Right lobe of liver (tissue), 6 donors: ENCODE measurements around the gene CDRT4. TPM values are rescaled to one million over a fixed set of nuclear protein-coding genes. Genes with fewer than 3 reads are reported as not detected.

Source experiments
- ATAC-seq, 4 donors: fragments of 200-7000 bp; cut with Tn5 transposase; one replicate each; pipeline ENCODE4 v1.9.1; 2020; ENCODE audit warnings: mild to moderate bottlenecking in 4 of 4, moderate library complexity in 4 of 4
- DNase-seq, 3 donors: peaks; one replicate each; pipeline ENCODE4 v3.0.0-alpha.2; 2020
- H3K27ac ChIP-seq, 3 donors: fragments of 200-600 bp; one replicate each; pipeline ENCODE4 v1.8.0; 2022
- H3K27me3 ChIP-seq, 2 donors: fragments of 200-600 bp; one replicate each; pipeline ENCODE4 v1.8.0; 2022
- H3K36me3 ChIP-seq, 4 donors: fragments of 200-600 bp; sonication (generic) in 1 of 4; one replicate each; pipeline versions ENCODE4 v1.5.1 to v1.8.0; 2017 to 2022; ENCODE audit warnings: control low read depth in 1 of 4
- H3K4me1 ChIP-seq, 4 donors: fragments of 200-600 bp; sonication (generic) in 1 of 4; one replicate each; pipeline versions ENCODE4 v1.5.1 to v1.8.0; 2017 to 2022; ENCODE audit warnings: control low read depth in 1 of 4
- H3K4me3 ChIP-seq, 3 donors: fragments of 200-600 bp; one replicate each; pipeline ENCODE4 v1.8.0; 2022
- H3K9me3 ChIP-seq, 4 donors: fragments of 200-600 bp; sonication (generic) in 1 of 4; one replicate each; pipeline versions ENCODE4 v1.5.1 to v1.8.0; 2017 to 2022; ENCODE audit warnings: control low read depth in 1 of 4
- POLR2A ChIP-seq: fragments of 450-650 bp; IDR thresholded peaks from one replicate; pipeline ENCODE4 v1.6.1; 2017; ENCODE audit warnings: antibody characterized with exemption, mild to moderate bottlenecking
- WGBS: methylation state at CpG from one replicate; pipeline ENCODE4 v1.1.6; 2018; ENCODE audit warnings: low coverage, low lambda C conversion rate; ENCODE audit not compliant: insufficient coverage; ENCODE audit errors: missing lambda C conversion rate; 5-methylcytosine and 5-hydroxymethylcytosine counted together
- intact Hi-C, 2 donors: fragments of 100-400 bp; cut with DNase I; formaldehyde crosslinking; loops; one replicate each; pipeline versions ENCODE4 v1.11.2 to v1.14.1; 2022
- total RNA-seq, 6 experiments: library from RNA; depleted of rRNA in 2 of 6; stranded (reverse); fragments of >200 nt in 2 of 6; fragmentation: NEBNext Ultra II Directional in 3 of 6; extraction: Animal tissue kit (Norgen Biotek cat#: 25700) in 3 of 6; gene quantifications; one replicate each; pipeline versions ENCODE4 v1.1.0 to v1.2.4, GENCODE V29; 2016 to 2023
- TF ChIP-seq, protein P1 (sequence below), 4 donors: fragments of 200-600 bp in 3 of 4; fragments of 450-650 bp in 1 of 4; IDR thresholded peaks; one replicate each; pipeline versions ENCODE4 v1.5.1 to v1.8.0; 2016 to 2022; ENCODE audit warnings: antibody characterized with exemption in 4 of 4, mild to moderate bottlenecking in 2 of 4
- donor health status: DM: no; HTN: yes; CAD: no.
- donor health status: DM: no; HTN: no; CAD: no.
- donor health status: DM: no; HTN: no; CAD: no.
- donor health status: DM: no; HTN: yes; CAD: no.
- donor health status: DM: no; HTN: yes; CAD: no.

The CDRT4 gene
- total RNA-seq, 6 experiments from 2014 or later = 0.43 to 3.3 (median 1.3) TPM

- intact Hi-C loops = no loop called here
- no peak for TF ChIP-seq POLR2A
- TF ChIP-seq, protein P1, sequence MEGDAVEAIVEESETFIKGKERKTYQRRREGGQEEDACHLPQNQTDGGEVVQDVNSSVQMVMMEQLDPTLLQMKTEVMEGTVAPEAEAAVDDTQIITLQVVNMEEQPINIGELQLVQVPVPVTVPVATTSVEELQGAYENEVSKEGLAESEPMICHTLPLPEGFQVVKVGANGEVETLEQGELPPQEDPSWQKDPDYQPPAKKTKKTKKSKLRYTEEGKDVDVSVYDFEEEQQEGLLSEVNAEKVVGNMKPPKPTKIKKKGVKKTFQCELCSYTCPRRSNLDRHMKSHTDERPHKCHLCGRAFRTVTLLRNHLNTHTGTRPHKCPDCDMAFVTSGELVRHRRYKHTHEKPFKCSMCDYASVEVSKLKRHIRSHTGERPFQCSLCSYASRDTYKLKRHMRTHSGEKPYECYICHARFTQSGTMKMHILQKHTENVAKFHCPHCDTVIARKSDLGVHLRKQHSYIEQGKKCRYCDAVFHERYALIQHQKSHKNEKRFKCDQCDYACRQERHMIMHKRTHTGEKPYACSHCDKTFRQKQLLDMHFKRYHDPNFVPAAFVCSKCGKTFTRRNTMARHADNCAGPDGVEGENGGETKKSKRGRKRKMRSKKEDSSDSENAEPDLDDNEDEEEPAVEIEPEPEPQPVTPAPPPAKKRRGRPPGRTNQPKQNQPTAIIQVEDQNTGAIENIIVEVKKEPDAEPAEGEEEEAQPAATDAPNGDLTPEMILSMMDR (IDR thresholded peaks at IDR 0.05) = no peak
- no peaks in the 10 kb centered on the region for H3K9me3 ChIP-seq
Measured at GRCh38 chr17:15397620-15398019, 69.8 kb downstream of the CDRT4 start.

GRCh38 chr17:15395091-15395490, 72.3 kb downstream of the CDRT4 start:
- WGBS = 0% methylated on average over 1 of the region's 4 CpGs
- intact Hi-C loops = no loop called here
- DNase-seq (no peak), ATAC-seq (no peak)
- no peak for TF ChIP-seq POLR2A
- TF ChIP-seq, protein P1 (IDR thresholded peaks at IDR 0.05) = no peak
- H3K4me1 ChIP-seq = no peaks in the 10 kb centered on the region
- no peaks in the 10 kb centered on the region for H3K9me3 ChIP-seq
- no peaks in the 10 kb centered on the region for H3K36me3 ChIP-seq
- no peak overlapping the region for H3K4me3 ChIP-seq
- H3K27me3 ChIP-seq = no peaks in the 10 kb centered on the region
- H3K27ac ChIP-seq = no peak overlapping the region

More at GRCh38 chr17:15397620-15398019, 69.8 kb downstream of the CDRT4 start:
- ATAC-seq = no peak
- H3K27me3 ChIP-seq = no peaks in the 10 kb centered on the region
- H3K4me3 ChIP-seq = no peak overlapping the region
- H3K36me3 ChIP-seq = no peaks in the 10 kb centered on the region
- H3K4me1 ChIP-seq = no peaks in the 10 kb centered on the region
- no peak for DNase-seq
- 70% methylated on average over 5 of the region's 5 CpGs for WGBS
- H3K27ac ChIP-seq = no peak overlapping the region

DNA sequence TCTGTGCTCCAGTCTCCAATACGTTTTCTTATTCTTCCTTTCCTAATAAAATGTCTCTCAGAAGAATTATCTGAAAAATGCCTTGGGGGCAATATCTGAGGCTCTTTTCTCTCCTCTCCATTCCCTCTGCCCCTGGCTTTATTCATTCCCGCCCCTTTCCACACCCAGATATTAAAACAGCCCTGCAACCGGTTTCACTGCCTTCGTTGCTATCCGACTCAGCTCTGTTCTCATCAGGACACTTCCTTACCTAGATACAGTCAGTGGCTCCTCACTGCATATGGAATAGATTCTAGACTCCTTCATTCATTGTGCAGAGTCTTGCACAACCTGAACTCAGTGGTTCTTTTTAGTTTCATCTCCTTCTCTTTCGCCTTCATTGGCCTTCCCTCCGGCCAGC, 74.0 kb downstream of the CDRT4 start:
- ATAC-seq (no peak), DNase-seq (no peak)
- Histone ChIP-seq H3K27ac (no peak overlapping the region), H3K4me3 (no peak overlapping the region), H3K9me3 (no peaks in the 10 kb centered on the region), H3K4me1 (no peaks in the 10 kb centered on the region), H3K27me3 (no peaks in the 10 kb centered on the region), H3K36me3 (no peaks in the 10 kb centered on the region)
- WGBS = 86% methylated on average over 7 of the region's 7 CpGs
- intact Hi-C loops = no loop called here
- TF ChIP-seq, protein P1 (IDR thresholded peaks at IDR 0.05) = no peak
- no peak for TF ChIP-seq POLR2A

GRCh38 chr17:15392326-15392741, 75.1 kb downstream of the CDRT4 start:
- intact Hi-C loops = no loop called here
- 83% methylated on average over 2 of the region's 5 CpGs for WGBS
- H3K9me3 ChIP-seq = no peaks in the 10 kb centered on the region
- no peaks in the 10 kb centered on the region for H3K36me3 ChIP-seq
- H3K27ac ChIP-seq = no peak overlapping the region
- H3K4me1 ChIP-seq = no peaks in the 10 kb centered on the region
- DNase-seq (no peak), ATAC-seq (no peak)
- no peaks in the 10 kb centered on the region for H3K27me3 ChIP-seq
- no peak overlapping the region for H3K4me3 ChIP-seq
- TF ChIP-seq POLR2A = no peak
- TF ChIP-seq, protein P1 (IDR thresholded peaks at IDR 0.05) = no peak
